SKM-1 treated with dmso at 0.1 percent for 144 hours (cell line): Measurements from ENCODE around the gene FAM168A.

Experiments used
- DNase-seq: peaks from one replicate; lab custom pipeline; 2025; ENCODE audit not compliant: unreplicated experiment; lab: John Stamatoyannopoulos, UW

FAM168A gene

GRCh38 chr11:73355109-73355508, 242.8 kb downstream of the FAM168A start:
- no peak for DNase-seq

DNA sequence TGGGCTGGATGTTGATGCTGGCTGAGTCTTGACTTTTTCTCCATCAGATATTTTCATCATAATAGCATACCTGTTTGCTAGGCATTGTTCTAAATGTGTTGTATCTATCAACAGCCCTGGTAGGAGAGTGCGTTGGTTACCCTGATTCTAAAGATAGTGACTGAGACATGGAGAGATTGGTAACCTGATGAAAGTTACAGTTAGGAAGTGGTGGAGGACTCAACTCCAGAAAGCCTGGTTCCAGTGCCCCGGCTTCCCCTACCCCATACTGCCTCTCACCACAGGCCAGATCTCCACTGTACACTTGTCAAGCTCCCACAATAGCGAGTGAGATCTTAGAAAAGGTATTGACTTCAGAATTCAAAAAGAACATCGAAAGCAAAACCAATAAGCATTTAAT, 244.5 kb downstream of the FAM168A start:
- no peak for DNase-seq

DNA sequence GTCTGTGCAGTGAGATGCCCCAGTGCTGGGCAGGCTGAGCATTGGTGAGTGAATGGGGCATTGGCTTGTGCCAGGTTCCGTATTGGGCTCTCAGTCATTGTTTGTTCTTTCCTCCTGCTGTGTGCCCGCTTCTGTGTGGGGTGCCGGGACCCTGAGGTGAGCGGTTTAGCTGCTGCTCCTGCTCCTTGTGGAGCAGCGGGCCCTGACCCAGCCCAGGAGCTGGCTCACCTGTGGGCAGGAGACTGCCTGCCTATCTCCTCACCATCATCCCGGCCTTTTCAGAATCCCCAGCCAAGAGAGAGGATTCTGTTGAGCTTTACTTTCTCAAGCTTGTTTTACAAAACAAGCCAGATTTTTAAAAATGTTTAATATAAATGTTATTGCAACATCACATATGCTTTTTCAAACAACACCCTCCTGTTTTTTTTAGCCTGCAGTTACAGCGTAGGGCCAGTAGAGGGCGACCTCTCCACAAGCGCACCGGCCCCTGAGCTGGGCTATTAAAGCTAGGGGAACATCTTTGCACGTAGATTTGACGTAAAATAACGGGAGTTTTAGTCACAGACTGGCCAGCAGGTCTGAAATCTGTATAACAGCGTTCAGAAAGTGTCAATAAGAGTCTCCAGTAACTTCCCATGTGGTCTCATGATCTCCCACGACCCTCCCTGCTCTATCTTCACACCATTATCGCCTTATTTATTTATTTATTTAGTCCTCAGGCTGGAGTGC, 246.8 kb downstream of the FAM168A start:
- peak; percentile 62 for DNase-seq
